ENCODE results near the gene GLP2R.

GLP2R gene

DNA sequence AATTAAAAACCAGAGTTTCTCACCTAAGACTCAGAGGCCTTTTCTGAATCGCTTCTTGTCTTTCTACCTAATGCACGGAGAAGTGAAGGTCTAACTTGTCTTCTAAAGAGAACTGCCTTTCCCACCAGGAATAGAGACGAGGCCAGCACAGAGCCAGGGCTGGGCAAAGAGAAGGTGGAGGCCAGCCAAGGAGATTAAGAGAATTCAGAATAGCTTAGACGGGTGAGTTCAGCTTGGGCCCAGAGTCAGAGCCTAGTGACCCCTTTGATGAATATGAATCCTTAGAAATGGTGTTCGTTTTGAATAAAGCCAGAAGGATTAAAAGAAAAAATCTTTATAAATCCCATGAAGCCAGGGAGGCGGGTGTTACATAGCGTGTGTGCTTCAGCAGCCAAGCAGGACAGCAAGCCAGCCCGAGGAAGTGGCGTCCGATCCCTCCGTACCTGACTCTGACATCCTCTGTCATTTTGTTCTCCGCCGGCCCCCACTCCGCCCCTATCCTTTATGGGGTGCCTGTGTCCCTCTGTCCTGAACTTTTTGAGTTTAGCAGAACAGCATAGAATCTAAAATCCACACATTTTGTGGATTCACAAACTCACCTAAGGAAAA, 11.3 kb upstream of the GLP2R start:
- DNase-seq = no peak

- no peak for DNase-seq
These were observed 9.3 kb upstream of the GLP2R start for GRCh38 chr17:9816472-9816871.

DNA sequence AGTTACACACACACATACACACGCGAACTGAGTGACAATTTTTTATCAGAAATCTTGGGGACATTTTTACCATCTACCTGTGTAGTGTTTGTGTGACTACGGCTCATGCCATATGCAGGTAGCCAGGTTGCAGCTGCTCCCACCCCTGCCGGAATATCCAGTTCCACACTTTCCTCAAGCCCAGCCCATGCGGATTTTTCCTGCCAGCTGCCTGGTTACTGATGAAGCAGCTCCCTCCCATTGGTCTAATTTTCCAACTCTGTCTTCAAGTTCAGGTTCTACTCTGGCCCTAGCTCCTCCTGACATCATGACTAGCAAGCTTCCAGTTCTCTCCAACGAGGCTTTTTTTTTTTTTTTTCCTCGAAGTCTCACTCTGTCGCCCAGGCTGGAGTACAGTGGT, 8.6 kb upstream of the GLP2R start:
- peak; percentile 16 for DNase-seq

DNA sequence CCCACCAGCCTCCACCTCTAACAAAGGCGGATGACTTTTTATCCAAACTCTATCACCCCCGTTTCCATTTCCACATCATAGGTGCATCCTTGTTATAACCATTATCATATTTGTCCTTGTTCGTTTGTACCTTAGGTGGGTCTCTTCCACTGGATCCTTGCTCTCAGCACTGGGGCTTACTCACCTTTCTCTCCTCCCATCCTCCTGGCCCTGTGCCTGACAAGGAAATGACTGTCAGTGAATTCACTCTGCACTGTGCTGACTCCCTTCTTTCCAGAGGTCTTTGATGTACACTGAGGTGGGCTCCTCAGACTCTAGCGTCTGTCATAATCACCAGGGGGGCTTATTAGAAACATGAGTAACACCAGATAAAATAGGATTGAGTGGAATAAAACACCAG, 7.0 kb upstream of the GLP2R start:
- DNase-seq = no peak

GRCh38 chr17:9820448-9820847, 5.3 kb upstream of the GLP2R start:
- no peak for DNase-seq

GRCh38 chr17:9821921-9822320, 3.8 kb upstream of the GLP2R start, which contains the start of gene GSG1L2:
TSS of gene GSG1L2 (minus strand) at chr17:9822079. CDS start at chr17:9822071, 8 bp downstream.
- DNase-seq = no peak

- DNase-seq = no peak
These were observed 1.6 kb upstream of the GLP2R start for GRCh38 chr17:9824094-9824493.

DNA sequence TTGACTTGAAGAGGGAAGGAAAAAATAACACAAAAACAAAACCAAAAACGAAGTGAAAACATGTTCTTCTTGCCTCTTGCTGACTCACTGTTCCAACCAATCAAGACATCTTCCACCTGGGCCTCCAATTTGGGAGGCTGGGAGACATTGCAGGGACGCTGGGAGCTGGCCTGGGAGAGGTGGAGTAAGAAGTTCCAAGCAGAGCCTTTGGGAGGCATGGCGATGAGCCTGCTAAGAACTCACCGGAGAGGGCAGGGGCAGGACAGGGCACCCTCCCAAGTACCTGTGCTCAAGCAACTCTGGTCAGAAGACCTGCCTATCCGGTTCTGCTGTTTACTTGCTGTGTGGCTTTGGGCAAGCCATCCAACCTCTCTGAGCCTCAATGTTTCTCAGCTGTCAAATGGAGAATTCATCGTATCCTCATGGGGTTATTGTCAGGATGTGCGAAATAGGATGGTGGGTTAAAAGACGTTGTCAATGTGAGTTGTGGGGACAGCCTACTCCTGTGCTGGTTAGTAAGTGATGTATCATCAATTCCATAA, 856 bp upstream of the GLP2R start:
- no peak for DNase-seq

- peak; percentile 27 for DNase-seq
These were observed 2.9 kb downstream of the GLP2R start for GRCh38 chr17:9828296-9829295.

GRCh38 chr17:9829343-9829742, 3.6 kb downstream of the GLP2R start:
- no peak for DNase-seq

DNA sequence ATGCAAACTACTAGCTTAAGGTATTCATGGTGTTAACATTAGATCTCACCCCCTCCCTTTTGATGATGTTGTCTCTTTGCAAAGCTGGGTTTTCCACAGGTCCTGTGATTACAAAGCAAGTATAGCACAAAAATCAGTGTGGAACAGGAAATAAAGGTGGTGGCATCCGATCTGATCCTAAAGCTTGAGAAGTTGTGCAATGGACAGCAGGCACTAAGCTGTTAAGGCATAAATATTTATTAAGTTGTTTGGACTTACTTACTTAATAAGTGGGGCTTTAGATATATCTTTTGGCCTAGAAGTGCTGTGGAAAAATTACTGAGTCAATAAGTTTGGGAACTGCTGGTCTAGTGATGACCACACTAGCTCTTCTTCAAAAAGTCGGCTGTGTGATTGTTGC, 5.0 kb downstream of the GLP2R start:
- no peak for DNase-seq

- no peak for DNase-seq
These were observed 8.2 kb downstream of the GLP2R start for GRCh38 chr17:9833922-9834321.

DNA sequence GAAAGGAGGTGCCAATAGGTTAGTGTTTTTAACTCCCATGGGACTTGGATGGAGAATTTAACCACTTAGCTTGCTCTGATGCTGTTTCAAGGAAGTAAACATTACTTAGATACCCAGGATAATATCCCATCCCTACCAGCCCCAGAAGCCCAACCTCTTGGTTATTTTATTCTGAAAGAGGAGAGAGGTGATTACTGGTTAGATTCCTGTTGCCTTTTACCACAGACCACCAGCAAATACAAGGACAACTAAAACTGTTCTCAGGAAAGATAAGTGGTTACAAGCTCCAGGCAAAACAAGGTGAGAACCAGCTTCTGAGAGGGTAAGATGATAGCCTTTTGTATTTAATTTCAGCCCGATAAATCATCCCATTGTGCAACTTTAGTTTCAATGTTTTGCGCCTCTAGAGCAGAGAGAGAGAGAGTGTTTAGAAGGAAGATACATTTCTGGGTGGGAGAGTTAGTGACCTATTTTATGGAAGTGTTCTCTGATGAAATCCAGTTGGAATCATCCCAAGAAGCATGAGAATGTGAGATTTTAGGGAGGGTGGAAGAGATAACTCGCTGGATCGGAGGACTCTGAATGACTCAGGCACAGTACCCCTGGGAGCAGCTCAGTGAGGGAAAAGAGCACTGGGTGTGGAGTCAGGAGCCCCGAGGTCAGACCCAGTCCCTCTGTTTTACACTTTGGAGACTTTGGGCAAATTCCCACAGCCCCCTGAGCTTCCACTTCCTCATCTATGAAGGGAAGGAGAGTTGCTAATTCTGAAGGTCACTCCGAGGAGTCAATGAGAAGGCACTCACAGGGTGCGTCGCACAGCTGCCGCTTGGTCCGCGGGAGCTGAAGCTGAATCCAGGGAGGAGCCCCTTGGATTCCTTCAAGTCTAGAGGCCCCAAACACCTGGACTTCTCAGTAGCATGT, 12.1 kb downstream of the GLP2R start:
- DNase-seq = peak; percentile 87

- DNase-seq = peak; percentile 48
These were observed 13.7 kb downstream of the GLP2R start for GRCh38 chr17:9839433-9839832.

- DNase-seq = peak; percentile 18
These were observed 16.5 kb downstream of the GLP2R start for GRCh38 chr17:9842057-9842758.

- DNase-seq = no peak
These were observed 17.7 kb downstream of the GLP2R start for GRCh38 chr17:9843152-9844010.

GRCh38 chr17:9844153-9844552, 18.4 kb downstream of the GLP2R start:
- no peak for DNase-seq

DNA sequence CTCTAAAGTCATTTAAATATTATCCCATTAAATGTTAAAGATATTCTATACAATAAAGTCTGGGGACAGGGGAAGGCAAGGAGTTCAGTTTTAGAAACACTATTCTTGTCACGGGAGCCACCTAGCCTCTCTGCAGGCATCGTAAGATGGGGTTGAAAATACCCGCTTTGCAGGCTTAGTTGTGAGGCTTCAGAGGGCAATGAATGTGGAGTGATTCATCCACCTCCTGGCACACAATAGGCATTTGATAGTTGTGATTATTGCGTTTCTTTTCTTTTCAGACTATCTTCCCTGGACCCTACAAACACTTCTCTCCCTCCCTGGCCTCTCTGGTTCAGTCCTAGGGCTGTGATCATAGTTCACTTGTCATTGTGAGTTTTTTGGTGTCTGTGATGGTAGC, 19.6 kb downstream of the GLP2R start:
- no peak for DNase-seq

GRCh38 chr17:9850151-9850550, 24.4 kb downstream of the GLP2R start:
- no peak for DNase-seq

DNA sequence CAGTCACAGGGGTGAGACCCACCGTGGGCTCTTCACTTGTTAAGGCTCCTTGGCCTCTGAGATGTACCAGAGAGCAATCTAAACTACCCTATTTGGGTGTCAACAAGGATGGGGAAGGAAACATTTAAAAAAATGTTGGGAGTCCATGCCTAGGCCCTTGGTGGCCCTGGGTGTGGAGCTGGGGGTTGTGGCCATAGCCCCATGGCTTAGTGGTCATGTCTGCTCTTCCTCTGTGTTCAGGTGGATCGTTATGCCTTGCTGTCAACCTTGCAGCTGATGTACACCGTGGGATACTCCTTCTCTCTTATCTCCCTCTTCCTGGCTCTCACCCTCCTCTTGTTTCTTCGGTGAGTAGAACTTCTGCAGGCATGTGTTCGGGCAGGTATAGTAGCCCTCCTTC, 28.5 kb downstream of the GLP2R start:
- no peak for DNase-seq

GRCh38 chr17:9855036-9855435, 29.3 kb downstream of the GLP2R start:
- no peak for DNase-seq
